Suprapubic skin (tissue), 4 donors: Measurements from ENCODE around the gene SYT5.
A peak's percentile ranks its signal among the peaks of the same experiment; 100 is the strongest.

Experiments used
- CTCF ChIP-seq, 2 donors: fragments of 200-600 bp in 1 of 2; fragments of 450-650 bp in 1 of 2; sonication (generic) in 1 of 2; IDR thresholded peaks; one replicate each; pipeline ENCODE4 v1.5.1; 2016 to 2019; ENCODE audit warnings: antibody characterized with exemption in 2 of 2, mild to moderate bottlenecking in 1 of 2, moderate library complexity in 1 of 2
- EP300 ChIP-seq: sonication (generic); formaldehyde crosslinking; IDR thresholded peaks from one replicate; pipeline ENCODE4 v1.6.1; 2017; ENCODE audit warnings: antibody characterized with exemption
- POLR2A ChIP-seq, 2 donors: fragments of 450-650 bp; IDR thresholded peaks; one replicate each; pipeline ENCODE4 v1.6.1; 2017; ENCODE audit warnings: antibody characterized with exemption in 2 of 2, mild to moderate bottlenecking in 2 of 2, moderate library complexity in 2 of 2
- POLR2AphosphoS5 ChIP-seq, 3 donors: sonication (generic); formaldehyde crosslinking; IDR thresholded peaks; one replicate each; pipeline ENCODE4 v1.6.1; 2017; ENCODE audit warnings: antibody characterized with exemption in 3 of 3

GRCh38 chr19:55189403-55189835 lies 9.3 kb upstream of the SYT5 start:
- TF ChIP-seq CTCF (IDR thresholded peaks at IDR 0.05) (no peak), POLR2A (IDR thresholded peaks at IDR 0.05) (no peak), EP300 (no peak), POLR2AphosphoS5 (IDR thresholded peaks at IDR 0.05) (peak in 2 of 3 donors; percentile 26 to 90)
